B cell (primary cell): ENCODE data around the gene DISP3. TPM values are rescaled to one million over a fixed set of nuclear protein-coding genes. Genes with fewer than 3 reads are reported as not detected.

Experiments
- ATAC-seq: fragments of 200-7000 bp; cut with Tn5 transposase; one replicate; pipeline ENCODE4 v1.10.0; 2021; ENCODE audit warnings: low read depth, mild to moderate bottlenecking, moderate number of reproducible peaks, moderate library complexity
- CTCF ChIA-PET: fragments of 350-600 bp; sonication (Branson Sonifier 250); formaldehyde crosslinking; loops from one replicate; lab custom pipeline; 2021; ENCODE audit warnings: antibody characterized with exemption, inconsistent platforms; lab: Charles Lee
- POLR2A ChIA-PET: fragments of 350-600 bp; sonication (Branson Sonifier 250); formaldehyde crosslinking; loops from one replicate; lab custom pipeline; 2021; ENCODE audit warnings: antibody characterized with exemption; lab: Charles Lee
- DNase-seq: peaks from one replicate; pipeline ENCODE4 v3.0.0; 2013
- H2AFZ ChIP-seq: 2 replicates; pipeline ENCODE4 v1.6.1; 2012; ENCODE audit warnings: mild to moderate bottlenecking, low read depth, low read length; ENCODE audit not compliant: insufficient read depth, poor library complexity, severe bottlenecking
- H3K27ac ChIP-seq, 2 donors: 1 replicate in 1 of 2; 2 replicates in 1 of 2; pipeline ENCODE4 v1.5.1; 2012 to 2013; ENCODE audit warnings: low read length in 2 of 2, mild to moderate bottlenecking in 2 of 2, moderate library complexity in 1 of 2
- H3K27me3 ChIP-seq, 4 experiments: fragments of 200-600 bp in 1 of 4; sonication (generic) in 1 of 4; replicated peaks in 1 of 4; 1 replicate in 2 of 4; 2 replicates in 2 of 4; pipeline versions ENCODE4 v1.6.1 to v1.7.0; 2013 to 2016; ENCODE audit warnings: low read length in 3 of 4, mild to moderate bottlenecking in 2 of 4, mixed read lengths in 1 of 4, moderate library complexity in 1 of 4; ENCODE audit not compliant: insufficient read depth in 4 of 4, control insufficient read depth in 3 of 4; ENCODE audit errors: control extremely low read depth in 1 of 4
- H3K36me3 ChIP-seq, 2 experiments: replicated peaks in 1 of 2; 1 replicate in 1 of 2; 2 replicates in 1 of 2; pipeline versions ENCODE4 v1.6.1 to v1.7.1; 2013; ENCODE audit warnings: low read length in 1 of 2; ENCODE audit not compliant: insufficient read depth in 2 of 2, control insufficient read depth in 1 of 2; ENCODE audit errors: control extremely low read depth in 1 of 2, extremely low read depth in 1 of 2
- H3K4me1 ChIP-seq, 2 donors: fragments of 200-600 bp in 1 of 2; sonication (generic) in 1 of 2; 1 replicate in 1 of 2; 2 replicates in 1 of 2; pipeline versions ENCODE4 v1.5.1 to v1.6.1; 2013 to 2017; ENCODE audit warnings: low read length in 2 of 2; ENCODE audit not compliant: control insufficient read depth in 2 of 2, insufficient read depth in 2 of 2
- H3K4me2 ChIP-seq: replicated peaks from 2 replicates; pipeline ENCODE3; 2012; ENCODE audit warnings: mild to moderate bottlenecking, low read depth, low read length; ENCODE audit not compliant: poor library complexity, severe bottlenecking
- H3K4me3 ChIP-seq, 5 experiments: fragments of 200-600 bp in 1 of 5; sonication (generic) in 1 of 5; 1 replicate in 3 of 5; 2 replicates in 2 of 5; pipeline versions ENCODE4 v1.5.1 to v1.7.0; 2011 to 2016; ENCODE audit warnings: low read length in 4 of 5, mild to moderate bottlenecking in 4 of 5, low read depth in 2 of 5, control low read depth in 1 of 5, moderate library complexity in 1 of 5; ENCODE audit not compliant: insufficient read depth in 1 of 5; ENCODE audit errors: control extremely low read depth in 1 of 5, extremely low read depth in 1 of 5
- H3K79me2 ChIP-seq: fragments of 200-600 bp; sonication (generic); one replicate; pipeline ENCODE4 v1.6.0; 2016; ENCODE audit warnings: low read length; ENCODE audit not compliant: control insufficient read depth, insufficient read depth
- H3K9ac ChIP-seq: fragments of 200-600 bp; sonication (generic); 2 replicates; pipeline ENCODE4 v1.6.1; 2017; ENCODE audit warnings: mild to moderate bottlenecking, low read length, moderate library complexity
- H3K9me3 ChIP-seq, 3 donors: one replicate each; pipeline versions ENCODE4 v1.6.1 to v1.7.1; 2013; ENCODE audit warnings: low read length in 2 of 3; ENCODE audit not compliant: control insufficient read depth in 2 of 3, insufficient read depth in 1 of 3; ENCODE audit errors: control extremely low read depth in 1 of 3
- H4K20me1 ChIP-seq: 2 replicates; pipeline ENCODE4 v1.6.0; 2012; ENCODE audit warnings: mild to moderate bottlenecking, low read length; ENCODE audit not compliant: insufficient read depth, control insufficient read depth, poor library complexity, severe bottlenecking
- H3K27ac Mint-ChIP-seq: one replicate; pipeline ENCODE4 v1.8.0; 2021; ENCODE audit warnings: mixed read lengths
- H3K27me3 Mint-ChIP-seq: one replicate; pipeline ENCODE4 v1.8.0; 2021; ENCODE audit warnings: mixed read lengths
- H3K4me1 Mint-ChIP-seq: one replicate; pipeline ENCODE4 v1.8.0; 2021; ENCODE audit warnings: mixed read lengths
- H3K4me3 Mint-ChIP-seq: one replicate; pipeline ENCODE4 v1.8.0; 2021; ENCODE audit warnings: mixed read lengths
- H3K9me3 Mint-ChIP-seq: one replicate; pipeline ENCODE4 v1.8.0; 2022; ENCODE audit warnings: mixed read lengths; ENCODE audit not compliant: insufficient read depth
- EZH2 ChIP-seq: IDR thresholded peaks from 2 replicates; pipeline ENCODE4 v1.6.1; 2012; ENCODE audit warnings: borderline replicate concordance, low read depth, mild to moderate bottlenecking, moderate library complexity, low read length; ENCODE audit not compliant: insufficient read depth, poor library complexity, severe bottlenecking
- WGBS: methylation state at CpG from one replicate; pipeline ENCODE4 v1.1.5; 2013; ENCODE audit warnings: missing lambda C conversion rate; ENCODE audit not compliant: insufficient coverage; 5-methylcytosine and 5-hydroxymethylcytosine counted together
- intact Hi-C: fragments of 100-400 bp; cut with micrococcal nuclease; formaldehyde crosslinking; loops from one replicate; pipeline ENCODE4 v1.10.0; 2022
- polyA plus RNA-seq: library from polyadenylated mRNA; depleted of rRNA; stranded (reverse); fragments of >200 nt; gene quantifications from 2 replicates; pipeline ENCODE4 v1.2.3, GENCODE V29; 2012
- total RNA-seq, 2 donors: library from RNA; stranded (reverse); fragments of 120-200 nt in 1 of 2; gene quantifications; 1 replicate in 1 of 2; 2 replicates in 1 of 2; pipeline versions ENCODE4 v1.2.3 to v1.2.4, GENCODE V29; 2013 to 2022
- TF ChIP-seq, protein P1 (sequence below): fragments of 200-600 bp; IDR thresholded peaks from one replicate; pipeline ENCODE4 v1.8.0; 2022; ENCODE audit warnings: antibody characterized with exemption, mild to moderate bottlenecking

Gene DISP3
- total and polyA plus RNA-seq, 2 donors (not counting 1 experiment from before 2014, with no cell fraction given) = 0.25 to 1.6 TPM

DNA sequence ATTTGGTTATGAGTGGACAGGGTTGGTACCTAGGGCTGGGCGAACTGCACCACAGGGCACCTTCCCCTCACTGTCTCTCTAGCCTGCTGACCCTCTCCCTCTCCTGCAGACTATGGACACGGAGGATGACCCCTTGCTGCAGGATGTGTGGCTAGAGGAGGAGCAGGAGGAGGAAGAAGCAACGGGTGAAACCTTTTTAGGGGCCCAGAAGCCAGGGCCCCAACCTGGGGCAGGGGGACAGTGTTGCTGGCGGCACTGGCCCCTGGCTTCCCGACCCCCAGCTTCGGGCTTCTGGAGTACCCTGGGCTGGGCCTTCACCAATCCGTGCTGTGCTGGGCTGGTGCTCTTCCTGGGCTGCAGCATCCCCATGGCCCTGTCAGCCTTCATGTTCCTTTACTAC is 21.9 kb downstream of the DISP3 start:
- intact Hi-C loops = no loop called here
- TF ChIP-seq, protein P1, sequence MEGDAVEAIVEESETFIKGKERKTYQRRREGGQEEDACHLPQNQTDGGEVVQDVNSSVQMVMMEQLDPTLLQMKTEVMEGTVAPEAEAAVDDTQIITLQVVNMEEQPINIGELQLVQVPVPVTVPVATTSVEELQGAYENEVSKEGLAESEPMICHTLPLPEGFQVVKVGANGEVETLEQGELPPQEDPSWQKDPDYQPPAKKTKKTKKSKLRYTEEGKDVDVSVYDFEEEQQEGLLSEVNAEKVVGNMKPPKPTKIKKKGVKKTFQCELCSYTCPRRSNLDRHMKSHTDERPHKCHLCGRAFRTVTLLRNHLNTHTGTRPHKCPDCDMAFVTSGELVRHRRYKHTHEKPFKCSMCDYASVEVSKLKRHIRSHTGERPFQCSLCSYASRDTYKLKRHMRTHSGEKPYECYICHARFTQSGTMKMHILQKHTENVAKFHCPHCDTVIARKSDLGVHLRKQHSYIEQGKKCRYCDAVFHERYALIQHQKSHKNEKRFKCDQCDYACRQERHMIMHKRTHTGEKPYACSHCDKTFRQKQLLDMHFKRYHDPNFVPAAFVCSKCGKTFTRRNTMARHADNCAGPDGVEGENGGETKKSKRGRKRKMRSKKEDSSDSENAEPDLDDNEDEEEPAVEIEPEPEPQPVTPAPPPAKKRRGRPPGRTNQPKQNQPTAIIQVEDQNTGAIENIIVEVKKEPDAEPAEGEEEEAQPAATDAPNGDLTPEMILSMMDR = no peak
- Histone ChIP-seq H2AFZ (no peak overlapping the region), H3K27ac (no peak overlapping the region), H3K9ac (no peak overlapping the region), H3K4me1 (no peaks in the 10 kb centered on the region), H3K36me3 (no peaks in the 10 kb centered on the region), H3K4me2 (no peak overlapping the region), H3K9me3 (peaks cover 3 to 35% (median 18%) of the 10 kb centered on the region in 3 donors), H3K27me3 (peaks cover 0 to 16% (median 2%) of the 10 kb centered on the region in 4 experiments), H3K79me2 (no peaks in the 10 kb centered on the region), H3K4me3 (no peak overlapping the region), H4K20me1 (no peaks in the 10 kb centered on the region)
- CTCF ChIA-PET = no interaction called here
- peaks cover 34% of the 10 kb centered on the region for H3K27me3 Mint-ChIP-seq
- POLR2A ChIA-PET = no interaction called here
- no peak overlapping the region for H3K27ac Mint-ChIP-seq
- DNase-seq (no peak), ATAC-seq (no peak)
- H3K4me1 Mint-ChIP-seq = no peaks in the 10 kb centered on the region
- H3K9me3 Mint-ChIP-seq = peaks cover 11% of the 10 kb centered on the region
- WGBS = 93% methylated on average over 5 of the region's 7 CpGs
- H3K4me3 Mint-ChIP-seq = no peak overlapping the region

DNA sequence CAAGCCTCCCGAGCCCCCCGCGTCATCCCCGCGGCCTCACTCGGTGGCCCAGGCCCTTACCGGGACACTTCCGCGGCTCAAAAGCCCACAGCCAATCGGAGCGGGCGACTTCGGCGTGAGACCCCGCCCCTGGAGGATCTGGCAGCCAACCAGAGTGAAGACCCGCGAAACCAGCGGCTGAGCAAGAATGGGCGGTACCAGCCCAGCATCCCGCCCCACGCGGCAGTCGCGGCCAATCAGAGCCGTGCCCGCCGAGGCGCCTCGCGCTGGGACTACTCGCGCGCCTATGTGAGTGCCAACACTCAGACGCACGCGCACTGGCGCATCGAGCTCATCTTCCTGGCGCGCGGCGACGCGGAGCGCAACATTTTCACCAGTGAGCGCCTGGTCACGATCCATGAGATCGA is 22.5 kb downstream of the DISP3 start:
- Mint-ChIP-seq H3K4me3 (peak overlapping the region; percentile 16), H3K27me3 (peaks cover 34% of the 10 kb centered on the region), H3K9me3 (peaks cover 16% of the 10 kb centered on the region), H3K27ac (no peak overlapping the region), H3K4me1 (no peaks in the 10 kb centered on the region)
- H4K20me1 ChIP-seq = no peaks in the 10 kb centered on the region
- CTCF ChIA-PET = no interaction called here
- no peak overlapping the region for H2AFZ ChIP-seq
- H3K36me3 ChIP-seq = no peaks in the 10 kb centered on the region
- ATAC-seq (peak; percentile 14), DNase-seq (peak; percentile 22)
- intact Hi-C loops = no loop called here
- H3K4me2 ChIP-seq = no peak overlapping the region
- H3K4me3 ChIP-seq = no peak overlapping the region
- TF ChIP-seq, protein P1 = no peak
- TF ChIP-seq EZH2 = no peak
- peaks cover 0 to 16% (median 2%) of the 10 kb centered on the region in 4 experiments for H3K27me3 ChIP-seq
- 55% methylated on average over 48 of the region's 48 CpGs for WGBS
- no peaks in the 10 kb centered on the region for H3K79me2 ChIP-seq
- POLR2A ChIA-PET = no interaction called here
- no peak overlapping the region for H3K27ac ChIP-seq
- H3K4me1 ChIP-seq = no peaks in the 10 kb centered on the region
- H3K9me3 ChIP-seq = peaks cover 5 to 35% (median 23%) of the 10 kb centered on the region in 3 donors
- H3K9ac ChIP-seq = no peak overlapping the region
